Keratinocyte (primary cell): Measurements from ENCODE around the gene ALG3. TPM values are rescaled to one million over a fixed set of nuclear protein-coding genes. Genes with fewer than 3 reads are reported as not detected.

Experiments
- DNase-seq: peaks from one replicate; pipeline ENCODE4 v3.0.0-alpha.2; 2011; ENCODE audit warnings: low read depth, missing footprints, low spot score
- FAIRE-seq: peaks from 2 replicates; lab custom pipeline; 2011; peaks lifted over from hg19 to GRCh38; lab: Jason Lieb, UNC
- H2AFZ ChIP-seq: 2 replicates; pipeline ENCODE4 v1.6.0; 2012; ENCODE audit warnings: low read length, control low read depth, inconsistent platforms; ENCODE audit not compliant: control insufficient read depth
- H3K27ac ChIP-seq: 2 replicates; pipeline ENCODE4 v1.5.1; 2011; ENCODE audit warnings: low read length; ENCODE audit not compliant: control insufficient read depth, insufficient read depth
- H3K27me3 ChIP-seq: 3 replicates; pipeline ENCODE4 v1.6.0; 2011; ENCODE audit warnings: low read length; ENCODE audit not compliant: control insufficient read depth, insufficient read depth; ENCODE audit errors: extremely low read depth
- H3K36me3 ChIP-seq, 2 experiments: 2 replicates in 1 of 2; 3 replicates in 1 of 2; pipeline ENCODE4 v1.5.1; 2011; ENCODE audit warnings: low read length in 2 of 2, mild to moderate bottlenecking in 1 of 2; ENCODE audit not compliant: control insufficient read depth in 2 of 2, insufficient read depth in 2 of 2; ENCODE audit errors: extremely low read depth in 1 of 2
- H3K4me1 ChIP-seq: 3 replicates; pipeline ENCODE4 v1.5.1; 2011; ENCODE audit warnings: low read length; ENCODE audit not compliant: control insufficient read depth, insufficient read depth; ENCODE audit errors: extremely low read depth
- H3K4me2 ChIP-seq: 3 replicates; pipeline ENCODE4 v1.6.0; 2011; ENCODE audit warnings: low read depth, low read length; ENCODE audit not compliant: control insufficient read depth, insufficient read depth; ENCODE audit errors: extremely low read depth
- H3K4me3 ChIP-seq, 3 experiments: fragments of 200-600 bp in 1 of 3; sonication (generic) in 1 of 3; 2 replicates in 2 of 3; 3 replicates in 1 of 3; pipeline ENCODE4 v1.5.1; 2011 to 2016; ENCODE audit warnings: low read length in 3 of 3, mild to moderate bottlenecking in 3 of 3, control low read depth in 2 of 3, inconsistent platforms in 1 of 3, low read depth in 1 of 3, mixed read lengths in 1 of 3, mixed run types in 1 of 3, moderate library complexity in 1 of 3; ENCODE audit not compliant: control insufficient read depth in 2 of 3, insufficient read depth in 2 of 3; ENCODE audit errors: extremely low read depth in 1 of 3
- H3K79me2 ChIP-seq: 2 replicates; pipeline ENCODE4 v1.6.0; 2012; ENCODE audit warnings: low read length; ENCODE audit not compliant: control insufficient read depth, insufficient read depth
- H3K9ac ChIP-seq: 3 replicates; pipeline ENCODE4 v1.6.0; 2011; ENCODE audit warnings: low read length; ENCODE audit not compliant: control insufficient read depth, insufficient read depth; ENCODE audit errors: extremely low read depth
- H3K9me1 ChIP-seq: 3 replicates; pipeline ENCODE4 v1.6.0; 2011; ENCODE audit warnings: low read length; ENCODE audit not compliant: control insufficient read depth, insufficient read depth; ENCODE audit errors: extremely low read depth
- H3K9me3 ChIP-seq: 2 replicates; pipeline ENCODE4 v1.5.1; 2012; ENCODE audit warnings: low read depth, low read length; ENCODE audit not compliant: control insufficient read depth
- H4K20me1 ChIP-seq: 3 replicates; pipeline ENCODE4 v1.6.0; 2011; ENCODE audit warnings: low read length; ENCODE audit not compliant: control insufficient read depth, insufficient read depth; ENCODE audit errors: extremely low read depth
- CTCF ChIP-seq, 3 experiments: IDR thresholded peaks in 1 of 3; conservative IDR thresholded peaks in 1 of 3; optimal IDR thresholded peaks in 1 of 3; 2 replicates in 2 of 3; 3 replicates in 1 of 3; pipeline versions ENCODE3 to v1.5.1; 2011; ENCODE audit warnings: low read length in 3 of 3, mild to moderate bottlenecking in 3 of 3, moderate library complexity in 2 of 3, control low read depth in 1 of 3, inconsistent platforms in 1 of 3; ENCODE audit not compliant: insufficient read depth in 2 of 3; ENCODE audit errors: extremely low read depth in 1 of 3
- EZH2 ChIP-seq: IDR thresholded peaks from one replicate; pipeline ENCODE4 v1.6.1; 2012; ENCODE audit warnings: inconsistent platforms, mild to moderate bottlenecking, low read length, moderate library complexity
- dilution Hi-C: fragments of 300-500 bp; cut with MboI; formaldehyde crosslinking; loops from one replicate; pipeline ENCODE4 v1.7.0; 2020; ENCODE audit warnings: low sequenced_read_pairs; ENCODE audit not compliant: extremely low pct_ligation_motif_present
- polyA plus RNA-seq, 5 experiments: library from polyadenylated mRNA; depleted of rRNA in 3 of 5; stranded (reverse) in 3 of 5; stranded (forward) in 1 of 5; unstranded in 1 of 5; fragments of >200 nt; gene quantifications; 1 replicate in 1 of 5; 2 replicates in 3 of 5; 3 replicates in 1 of 5; pipeline versions ENCODE4 v1.2.1 to v1.2.3, GENCODE V29; 2011 to 2012; ENCODE audit warnings: missing spikeins in 2 of 5, low read depth in 1 of 5, low replicate concordance in 1 of 5

Gene ALG3
- polyA plus RNA-seq, 1 donor (not counting 4 experiments of a cell fraction or from before 2014, with no cell fraction given), result 48.2 TPM

GRCh38 chr3:184218814-184219213, 29.9 kb downstream of the ALG3 start:
- no peak overlapping the region for H3K4me3 ChIP-seq
- no peak overlapping the region for H3K9ac ChIP-seq
- no peaks in the 10 kb centered on the region for H3K4me1 ChIP-seq
- no peak overlapping the region for H2AFZ ChIP-seq
- FAIRE-seq, result no peak
- H3K9me1 ChIP-seq, result no peaks in the 10 kb centered on the region
- H3K9me3 ChIP-seq, result no peaks in the 10 kb centered on the region
- H3K4me2 ChIP-seq, result no peak overlapping the region
- no peak for DNase-seq
- H3K27ac ChIP-seq, result no peak overlapping the region
- no peak for TF ChIP-seq EZH2
- TF ChIP-seq CTCF (optimal IDR thresholded peaks at IDR 0.05 in 1 of 3, IDR thresholded peaks at IDR 0.05 in 1 of 3, conservative IDR thresholded peaks at IDR 0.05 in 1 of 3; ENCODE audit: extremely low read depth in 1 of 3, insufficient read depth in 2 of 3, low read length in 3 of 3), result no peak
- no peaks in the 10 kb centered on the region for H3K27me3 ChIP-seq
- no peaks in the 10 kb centered on the region for H3K36me3 ChIP-seq
- H4K20me1 ChIP-seq, result no peaks in the 10 kb centered on the region
- no peaks in the 10 kb centered on the region for H3K79me2 ChIP-seq
- dilution Hi-C loops, result no loop called here

GRCh38 chr3:184211718-184212117, 37.0 kb downstream of the ALG3 start:
- Histone ChIP-seq H3K4me2 (no peak overlapping the region), H3K9ac (no peak overlapping the region), H3K9me3 (no peaks in the 10 kb centered on the region), H4K20me1 (no peaks in the 10 kb centered on the region), H3K4me3 (no peak overlapping the region), H2AFZ (no peak overlapping the region), H3K9me1 (no peaks in the 10 kb centered on the region), H3K4me1 (no peaks in the 10 kb centered on the region), H3K79me2 (no peaks in the 10 kb centered on the region), H3K27me3 (peaks cover under 1% of the 10 kb centered on the region), H3K36me3 (no peaks in the 10 kb centered on the region), H3K27ac (no peak overlapping the region)
- DNase-seq (no peak), FAIRE-seq (no peak)
- TF ChIP-seq EZH2 (no peak), CTCF (optimal IDR thresholded peaks at IDR 0.05 in 1 of 3, IDR thresholded peaks at IDR 0.05 in 1 of 3, conservative IDR thresholded peaks at IDR 0.05 in 1 of 3; ENCODE audit: extremely low read depth in 1 of 3, insufficient read depth in 2 of 3, low read length in 3 of 3) (no peak)
- dilution Hi-C loops, result no loop called here
